Kidney glomerular epithelial cell (primary cell): ENCODE measurements around the gene MYO5C.
A peak's percentile ranks its signal among the peaks of the same experiment; 100 is the strongest.
"Not testable (repeated sequence)": the region's sequence is repeated elsewhere in the genome, so short reads cannot be mapped to it uniquely, and the experiment has no call there.

Experiments
- DNase-seq: peaks from one replicate; lab custom pipeline; 2025; lab: John Stamatoyannopoulos, UW

MYO5C gene

DNA sequence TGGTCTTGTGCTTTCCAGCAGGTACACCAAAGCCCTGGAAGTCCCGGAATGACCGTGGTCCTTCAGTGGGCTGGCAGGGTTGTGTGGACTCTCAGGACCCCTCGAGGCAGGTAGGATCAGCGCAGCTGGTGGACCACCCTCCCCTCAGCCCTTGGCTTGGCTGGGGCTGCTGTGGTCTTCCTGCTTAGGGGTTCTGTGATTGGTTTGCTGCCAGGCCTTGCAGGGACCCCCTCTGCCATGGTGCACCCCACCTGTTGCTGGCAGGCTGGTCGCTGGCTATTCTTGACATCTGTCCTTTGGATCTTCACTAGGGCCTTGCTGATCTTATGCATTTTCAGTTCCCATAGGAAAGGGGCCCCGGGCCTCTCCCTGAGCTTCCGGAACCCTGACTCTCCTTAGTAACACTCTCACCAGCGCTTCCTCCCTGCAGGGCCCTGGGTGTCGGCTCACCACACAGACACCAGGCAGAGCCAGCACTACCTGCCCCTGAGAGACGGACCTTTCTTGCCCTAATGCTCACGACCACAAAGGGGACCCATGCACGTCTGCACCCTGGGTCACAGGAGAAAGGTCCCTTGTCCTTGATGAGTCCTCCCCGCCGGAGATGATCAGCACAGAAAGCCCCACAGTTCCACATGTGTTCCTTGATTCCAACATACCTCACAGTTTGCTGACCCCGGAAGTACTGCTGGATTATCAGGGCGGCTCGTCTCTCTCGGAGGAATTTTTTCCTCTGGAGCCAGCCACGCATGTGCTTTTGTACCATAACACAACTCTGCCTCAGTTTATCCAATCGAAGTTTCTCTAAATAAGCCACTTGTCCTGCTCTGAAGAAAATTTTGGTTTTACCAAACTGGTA lies 51.7 kb downstream of the MYO5C start:
- DNase-seq = no peak

DNA sequence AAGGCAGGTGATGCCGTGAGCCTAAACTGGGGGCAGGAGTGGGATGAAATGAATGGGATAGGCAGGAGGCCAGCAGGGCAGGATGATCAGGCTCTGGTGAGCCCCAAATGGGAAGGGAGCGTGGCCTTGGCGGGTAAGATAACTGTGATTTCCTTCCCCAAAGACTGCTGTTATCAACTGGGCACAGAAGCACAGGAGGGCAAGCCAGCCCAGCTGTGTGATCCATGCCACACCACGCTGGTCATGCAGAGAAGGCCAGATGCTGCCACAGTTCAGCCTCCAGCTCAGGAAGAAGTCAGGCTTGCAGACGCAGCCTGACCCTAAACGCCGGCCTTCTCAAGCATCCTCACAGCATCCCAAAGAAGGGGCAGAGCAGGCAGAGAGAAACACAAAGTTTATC lies 52.3 kb downstream of the MYO5C start:
- DNase-seq = no peak

DNA sequence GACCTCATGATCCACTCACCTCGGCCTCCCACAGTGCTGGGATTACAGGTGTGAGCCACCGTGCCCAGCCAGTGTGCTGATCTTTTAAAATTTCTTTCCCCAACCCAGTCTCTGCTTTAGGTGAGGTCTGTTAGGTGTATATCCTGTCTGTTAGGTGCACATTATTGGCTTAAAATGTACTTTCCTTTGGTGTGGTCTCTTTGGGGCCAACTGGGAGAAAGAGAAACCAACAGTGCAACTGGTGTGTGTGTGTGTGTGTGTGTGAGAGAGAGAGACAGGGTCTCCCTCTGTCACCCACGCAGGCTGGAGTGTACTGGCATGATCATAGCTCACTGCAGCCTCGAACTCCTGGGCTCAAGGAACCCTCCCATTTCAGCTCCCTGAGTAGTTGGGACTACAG lies 54.1 kb downstream of the MYO5C start:
- DNase-seq = no peak

DNA sequence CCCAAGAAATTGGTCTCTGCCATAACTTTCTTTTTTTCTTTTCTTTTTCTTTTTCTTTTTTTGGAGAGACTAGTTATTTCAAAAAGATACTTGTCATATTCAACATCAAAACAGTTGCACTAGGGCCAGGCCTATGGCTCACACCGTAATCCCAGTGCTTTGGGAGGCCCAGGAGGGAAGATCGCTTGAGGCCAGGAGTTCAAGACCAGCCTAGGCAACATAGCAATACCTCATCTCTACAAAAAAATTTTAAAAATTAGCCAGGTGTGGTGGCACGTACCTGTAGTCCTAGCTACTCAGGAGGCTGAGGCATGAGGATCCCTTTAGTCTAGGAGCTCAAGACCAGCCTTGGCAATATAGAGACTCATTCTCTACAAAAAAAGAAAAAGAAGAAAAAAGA lies 55.4 kb downstream of the MYO5C start:
- DNase-seq = no peak

DNA sequence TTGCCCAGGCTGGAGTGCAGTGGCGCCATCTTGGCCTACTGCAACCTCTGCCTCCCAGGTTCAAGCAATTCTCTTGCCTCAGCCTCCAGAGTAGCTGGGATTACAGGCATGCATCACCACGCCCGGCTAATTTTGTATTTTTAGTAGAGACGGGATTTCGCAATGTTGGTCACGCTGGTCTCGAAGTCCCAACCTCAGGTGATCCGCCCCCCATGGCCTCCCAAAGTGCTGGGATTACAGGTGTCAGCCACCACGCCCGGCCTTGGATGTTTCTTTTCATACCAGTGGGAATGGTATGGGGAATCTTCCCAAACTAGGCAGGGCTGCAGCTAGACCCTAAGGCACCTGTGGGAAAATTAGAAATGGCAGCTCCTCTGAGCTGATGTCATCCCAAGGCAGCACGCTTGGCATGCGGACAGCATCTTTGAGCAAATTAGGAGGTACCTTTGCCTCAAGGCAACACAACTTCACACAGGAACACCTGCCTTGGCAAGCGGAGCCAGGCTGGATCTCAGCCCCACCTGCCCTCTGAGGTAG lies 56.5 kb downstream of the MYO5C start:
- not testable (repeated sequence) for DNase-seq

DNA sequence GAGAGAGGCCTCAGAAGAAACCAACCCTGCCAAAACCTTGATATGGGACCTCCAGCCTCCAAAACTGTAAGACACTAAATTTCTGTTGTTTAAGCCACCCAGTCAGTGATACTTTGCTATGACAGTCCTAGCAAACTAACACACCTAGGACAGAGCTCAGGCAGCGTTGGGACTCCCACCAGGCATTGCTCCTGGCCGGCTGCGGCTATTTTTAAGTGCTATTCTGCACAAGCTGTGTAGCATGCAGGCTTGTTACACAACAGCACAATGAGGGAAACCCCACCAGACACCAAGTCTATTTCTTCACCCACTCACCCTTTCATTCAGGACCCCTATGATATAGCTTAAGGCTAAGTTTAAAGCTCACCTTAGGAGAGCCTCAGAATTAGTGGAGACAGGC lies 57.5 kb downstream of the MYO5C start:
- DNase-seq = no peak

DNA sequence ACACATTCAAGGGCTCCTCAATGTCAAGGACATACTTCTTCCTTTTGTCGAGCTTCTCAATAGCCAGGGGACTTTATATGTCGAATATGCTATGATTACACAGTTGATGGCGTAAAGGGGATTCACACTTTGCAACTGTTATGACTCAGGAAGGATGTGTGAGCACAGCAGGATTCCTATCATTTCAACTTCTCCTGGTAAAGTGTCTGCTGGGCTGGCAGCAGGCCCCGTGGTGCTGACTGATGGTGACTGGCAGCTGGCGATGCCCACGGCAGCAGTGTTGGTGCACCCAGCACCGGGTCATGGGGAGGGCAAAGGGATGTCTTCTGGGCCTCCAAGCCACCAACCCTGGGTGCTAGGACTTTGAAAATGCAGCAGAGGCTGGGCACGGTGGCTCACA lies 59.6 kb downstream of the MYO5C start:
- DNase-seq = no peak

DNA sequence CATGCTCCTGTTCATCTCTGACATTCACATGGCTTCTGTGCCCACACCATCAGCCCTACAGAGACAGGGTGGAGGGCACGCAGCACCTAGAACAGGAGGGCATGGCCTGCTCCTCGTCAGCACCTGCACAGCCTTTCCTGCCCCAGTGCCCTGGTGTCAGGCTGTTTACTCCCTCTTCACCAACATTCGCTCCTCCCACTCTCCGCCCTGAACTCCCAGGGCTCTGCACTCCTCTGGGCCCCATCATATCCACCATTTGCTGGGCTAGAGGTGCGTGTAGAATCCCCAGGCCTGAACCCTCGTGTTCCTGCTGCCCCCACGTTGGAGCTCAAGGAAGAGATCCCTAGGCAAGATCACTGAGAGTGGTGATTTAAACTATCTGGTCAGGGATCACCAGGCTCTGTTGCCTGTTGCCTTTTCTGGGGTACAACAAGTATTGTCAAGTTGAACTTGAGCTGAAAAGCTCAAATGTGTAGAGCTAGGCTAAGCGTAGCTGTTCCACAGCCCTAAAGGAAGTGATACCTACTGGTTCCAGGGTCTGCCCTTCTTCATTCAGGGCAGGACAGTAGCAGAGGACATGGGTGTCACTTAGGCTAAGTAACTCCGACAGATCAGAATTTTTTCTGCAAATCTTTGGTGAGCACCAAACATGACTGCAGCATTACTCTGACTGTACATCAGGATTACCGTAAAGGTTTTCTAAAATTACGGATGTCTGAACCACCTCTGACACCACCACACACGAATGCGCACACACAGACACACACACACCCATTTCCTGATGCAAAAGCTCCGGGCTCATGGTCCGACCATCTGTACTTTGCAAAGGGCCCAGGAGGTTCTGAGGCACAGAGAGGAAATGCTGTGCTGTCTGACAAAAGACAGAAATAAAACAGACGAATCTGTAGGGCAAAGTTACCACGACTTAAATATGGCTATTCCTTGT lies 60.7 kb downstream of the MYO5C start:
- DNase-seq = no peak

DNA sequence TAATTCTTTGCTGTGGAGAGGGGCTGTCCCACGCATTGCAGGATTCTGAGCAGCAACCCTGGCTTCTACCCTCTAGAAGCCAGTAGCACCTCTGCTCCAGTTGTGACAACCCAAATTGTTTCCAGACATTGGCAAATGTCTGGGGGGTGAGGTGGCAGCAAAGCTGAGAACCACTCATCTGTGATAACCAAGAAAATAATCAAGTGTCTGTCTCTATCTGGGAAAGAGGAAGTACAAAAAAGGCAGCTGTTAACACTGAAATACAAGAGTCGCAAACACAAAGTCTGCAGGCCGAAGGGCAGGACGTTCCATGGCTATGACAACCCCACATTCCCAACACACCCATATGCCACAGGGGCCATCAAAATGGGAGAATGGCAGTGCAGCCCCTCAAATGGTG lies 62.2 kb downstream of the MYO5C start:
- no peak for DNase-seq

DNA sequence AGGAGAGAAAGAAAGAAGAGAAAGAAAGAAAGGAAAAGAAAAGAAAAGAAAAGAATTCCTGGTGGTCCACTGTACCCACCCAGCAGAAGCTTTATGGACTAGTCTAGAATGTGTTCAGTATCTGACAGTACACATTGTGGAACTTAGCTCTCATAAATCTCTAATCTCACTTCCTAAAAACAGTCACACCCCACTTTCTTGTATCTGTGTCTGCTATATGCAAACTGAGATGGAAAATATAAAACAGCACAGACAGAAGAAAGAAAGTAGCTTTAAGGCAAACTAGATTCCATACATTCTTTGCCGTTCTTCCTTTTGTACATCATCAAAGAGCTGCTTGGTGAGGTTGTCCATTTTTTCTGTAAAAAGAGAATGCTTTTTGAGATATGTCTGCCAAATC lies 63.3 kb downstream of the MYO5C start:
- no peak for DNase-seq

DNA sequence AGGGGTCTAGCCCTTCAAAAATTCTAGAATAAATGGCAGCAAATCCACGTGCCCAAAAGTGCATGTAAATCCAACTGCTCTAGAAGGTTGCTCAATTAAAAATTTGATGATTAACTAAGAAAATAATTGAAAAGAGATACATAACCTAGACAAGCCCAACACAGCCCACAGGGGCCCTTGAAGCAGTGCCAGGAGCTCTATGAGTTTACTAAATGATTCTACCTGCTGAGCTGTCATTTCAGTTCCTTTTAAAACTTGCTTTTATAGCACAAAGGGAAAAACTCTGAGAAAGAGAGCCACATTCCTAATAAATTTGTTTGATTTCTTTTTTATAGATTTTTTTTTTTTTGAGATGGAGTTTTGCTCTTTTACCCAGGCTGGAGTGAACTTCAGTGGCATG lies 65.5 kb downstream of the MYO5C start:
- no peak for DNase-seq

DNA sequence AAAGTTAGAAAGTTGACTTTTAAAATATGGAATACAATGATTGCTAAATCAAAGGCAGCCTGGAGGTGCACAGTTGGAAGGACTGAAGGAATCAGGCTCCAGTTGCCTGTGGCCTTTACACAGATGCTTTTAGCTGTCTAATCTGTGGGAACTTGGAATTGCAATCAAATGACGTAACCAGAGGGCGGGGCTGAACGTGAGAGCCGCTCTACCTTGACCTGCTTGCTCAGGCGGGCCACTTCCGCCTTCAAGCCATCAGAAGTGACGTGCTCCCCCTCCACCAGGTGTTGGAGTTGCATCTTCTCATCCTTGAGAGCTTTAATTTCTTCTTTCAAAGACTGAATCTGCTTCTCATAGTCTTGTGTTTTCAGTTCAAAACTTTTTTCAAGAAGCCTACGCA lies 66.7 kb downstream of the MYO5C start:
- DNase-seq = peak; percentile 58

DNA sequence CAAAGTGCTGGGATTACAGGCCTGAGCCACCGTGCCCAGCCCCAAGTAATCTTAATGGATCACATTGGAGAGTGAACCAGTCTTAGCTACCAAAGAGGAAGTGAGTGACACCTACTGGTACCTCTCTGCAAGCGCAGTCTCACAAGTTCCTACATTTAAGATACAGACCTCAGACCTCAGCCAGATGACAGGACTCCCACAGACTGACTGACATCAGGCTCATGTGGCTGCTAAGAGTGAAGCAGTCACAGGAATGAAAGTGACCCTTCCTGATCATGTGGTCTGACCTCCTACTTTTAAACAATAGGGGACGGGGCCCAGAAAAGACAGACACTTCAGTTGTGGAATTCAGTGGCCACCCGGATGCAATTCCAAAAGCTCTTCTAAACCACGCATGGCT lies 68.1 kb downstream of the MYO5C start:
- DNase-seq = peak; percentile 63

DNA sequence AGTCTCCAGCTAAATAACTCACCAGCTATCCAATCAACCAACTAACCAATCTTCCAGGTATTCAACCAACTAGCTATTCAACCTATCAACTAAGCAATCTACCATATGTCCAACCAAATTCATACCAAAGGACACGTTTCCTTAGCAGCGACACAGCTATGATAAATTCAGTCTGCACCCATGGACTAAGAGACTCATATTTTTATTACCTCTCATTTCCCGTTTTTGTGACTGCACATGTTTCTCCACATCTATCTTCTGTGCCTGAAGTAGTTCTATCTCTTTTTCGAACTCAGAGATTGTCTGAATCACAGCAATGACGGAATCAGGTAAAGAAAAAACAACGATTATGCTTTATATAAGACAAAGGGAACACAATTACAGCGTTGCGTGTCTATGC lies 70.4 kb downstream of the MYO5C start:
- DNase-seq = no peak

DNA sequence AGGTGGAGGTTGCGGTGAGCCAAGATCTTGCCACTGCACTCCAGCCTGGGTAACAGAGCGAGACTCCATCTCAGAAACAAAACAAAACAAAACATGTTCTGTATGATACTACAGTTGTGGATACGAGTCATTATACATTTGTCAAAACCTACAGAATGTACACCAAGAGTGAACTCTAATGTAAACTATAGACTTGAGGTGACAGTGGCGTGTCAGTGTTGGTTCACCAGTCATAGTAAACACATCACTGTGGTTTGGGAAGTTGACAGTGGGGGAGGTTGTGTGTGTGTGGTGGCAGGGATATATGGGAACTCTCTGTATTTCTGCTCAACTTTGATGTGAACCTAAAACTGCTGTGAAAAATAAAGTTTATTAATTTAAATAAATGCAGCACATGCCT lies 71.4 kb downstream of the MYO5C start:
- no peak for DNase-seq

DNA sequence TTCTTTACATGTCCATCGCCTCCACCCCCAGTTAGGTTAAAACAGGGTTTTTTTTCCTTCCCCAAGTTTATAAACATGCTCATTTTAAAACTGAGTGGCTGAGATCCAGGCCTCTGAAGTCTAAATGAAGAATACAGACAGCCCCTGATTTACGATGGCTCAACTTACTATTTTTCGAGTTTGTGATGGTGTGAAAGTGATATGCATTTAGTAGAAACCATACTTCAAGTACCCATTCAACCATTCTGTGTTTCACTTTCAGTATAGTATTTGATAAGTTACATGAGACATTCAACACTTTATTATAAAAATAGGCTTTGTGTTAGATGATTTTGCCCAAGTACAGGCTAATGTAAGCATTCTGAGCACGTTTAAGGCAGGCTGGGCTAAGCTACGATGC lies 73.9 kb downstream of the MYO5C start:
- DNase-seq = no peak

DNA sequence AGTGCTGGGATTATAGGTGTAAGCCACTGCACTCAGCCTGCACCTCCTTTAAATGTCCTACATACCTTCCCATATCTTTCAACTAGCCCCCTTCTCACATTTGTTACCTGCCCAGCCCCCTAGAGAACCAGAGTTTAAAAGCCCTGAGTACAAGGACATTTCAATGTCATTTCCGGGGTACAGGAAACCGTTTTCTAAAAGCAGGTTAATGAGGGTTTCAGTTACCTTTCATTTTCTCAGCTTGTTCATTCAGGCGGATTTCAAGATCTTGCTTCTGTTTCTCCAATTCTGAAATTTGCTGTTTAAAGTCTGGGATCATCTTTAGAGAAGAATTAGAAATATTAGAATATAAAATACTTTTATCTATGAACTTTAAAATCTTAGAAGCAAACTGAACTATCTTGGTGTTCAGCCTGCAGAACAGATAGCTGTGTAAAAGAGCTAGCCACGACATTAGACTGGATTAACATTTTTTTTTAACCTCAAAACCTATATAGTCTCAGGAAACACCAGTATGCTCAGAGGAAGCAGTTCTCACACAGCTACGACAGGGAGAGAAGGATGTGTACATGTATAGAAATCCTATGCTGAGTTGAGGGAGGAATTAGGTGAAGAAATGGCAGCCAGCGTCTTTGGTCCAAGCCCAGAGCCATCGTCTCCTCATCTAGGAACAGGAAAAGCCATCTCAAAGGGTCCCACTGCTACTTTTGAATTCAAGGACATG lies 74.5 kb downstream of the MYO5C start:
- DNase-seq = no peak

DNA sequence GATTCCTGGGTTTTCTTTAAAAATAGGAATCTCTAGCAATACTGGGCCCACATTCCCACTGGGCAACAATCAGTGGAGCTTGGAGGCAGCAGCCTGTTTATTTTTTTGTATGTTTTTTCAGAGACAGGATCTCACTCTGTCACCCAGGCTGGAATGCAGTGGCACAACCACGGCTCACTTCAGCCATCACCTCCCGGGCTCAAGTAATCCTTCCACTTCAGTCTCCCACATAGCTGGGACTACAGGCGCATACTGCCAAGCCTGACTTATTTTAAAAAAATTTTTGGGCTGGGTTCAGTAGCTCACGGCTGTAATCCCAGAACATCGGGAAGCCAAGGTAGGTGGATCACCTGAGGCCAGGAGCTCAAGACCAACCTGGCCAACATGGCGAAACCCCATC lies 75.4 kb downstream of the MYO5C start:
- DNase-seq = no peak

DNA sequence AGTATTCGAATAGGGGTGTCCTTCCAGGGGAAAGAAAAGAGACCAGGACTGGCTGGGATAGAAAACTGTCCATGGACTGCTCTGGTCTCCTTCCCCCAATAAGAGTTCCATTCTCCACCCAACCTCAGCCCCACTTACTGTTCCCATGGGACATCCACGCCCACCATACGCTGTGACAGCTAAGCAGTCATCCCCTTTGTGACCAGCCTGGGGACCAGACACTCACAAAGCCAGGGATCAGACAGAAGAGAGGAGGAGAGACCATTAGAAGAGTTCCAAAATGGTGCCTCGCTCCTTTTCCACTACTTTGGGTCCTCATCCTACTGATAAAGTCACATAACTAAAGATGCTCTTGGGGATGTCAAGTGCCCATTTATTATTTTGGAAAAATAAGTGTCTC lies 76.8 kb downstream of the MYO5C start:
- DNase-seq = no peak

DNA sequence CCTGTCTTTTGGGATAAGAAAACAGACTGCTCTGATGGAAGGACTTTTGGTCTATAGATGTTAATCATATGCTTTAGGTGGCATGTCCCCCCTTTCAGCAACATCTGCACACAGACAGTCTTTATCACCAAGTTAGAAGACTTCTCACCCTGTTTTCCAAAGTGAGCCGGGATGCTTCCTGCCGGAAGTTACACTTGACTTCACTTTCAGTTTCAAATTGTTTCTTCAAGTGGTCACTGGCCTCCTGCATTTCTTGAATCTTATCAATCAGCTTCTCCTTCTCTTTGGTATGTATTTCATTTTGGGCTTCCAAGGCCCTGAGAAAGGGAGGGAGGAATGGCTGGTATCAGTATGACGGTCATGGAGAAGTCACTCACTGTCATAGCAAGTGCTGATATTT lies 77.2 kb downstream of the MYO5C start:
- no peak for DNase-seq

DNA sequence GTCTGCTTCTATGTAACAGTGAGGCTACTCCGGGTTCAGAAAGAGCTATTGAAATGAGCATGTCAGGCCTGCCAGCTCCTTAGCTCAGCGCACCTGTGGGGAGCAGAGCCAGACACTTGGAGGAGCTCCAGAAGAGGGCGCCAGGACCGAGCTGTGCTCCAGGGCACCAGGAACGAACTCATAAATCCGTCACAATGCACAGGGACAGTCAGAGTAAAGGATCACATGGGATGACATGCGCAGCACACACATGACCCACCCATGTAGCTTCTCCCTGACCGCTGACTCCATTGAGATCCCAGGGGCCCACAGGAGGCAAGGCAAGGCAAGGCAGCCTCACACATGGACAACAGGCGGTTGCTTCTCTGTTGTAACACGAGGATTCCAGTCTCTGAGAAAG lies 78.4 kb downstream of the MYO5C start:
- no peak for DNase-seq

DNA sequence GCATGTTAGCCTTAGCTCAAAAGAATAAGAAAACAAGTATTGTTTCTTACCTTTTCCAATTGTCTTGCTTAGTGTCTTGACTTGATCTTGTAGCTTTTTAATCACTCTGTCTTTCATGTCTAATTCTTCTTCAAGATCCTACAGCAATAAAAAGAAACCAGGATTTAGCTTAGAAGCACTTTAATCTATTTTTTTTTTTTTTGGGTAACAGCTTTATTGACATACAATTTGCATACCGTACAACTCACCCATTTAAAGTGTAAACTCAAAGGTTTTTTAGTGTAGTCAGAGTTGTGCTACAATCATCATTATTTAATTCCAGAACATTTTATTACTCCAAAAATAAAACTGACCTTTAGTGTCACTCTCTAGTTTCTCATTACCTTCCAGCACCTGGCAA lies 81.1 kb downstream of the MYO5C start:
- no peak for DNase-seq
